ENCODE data around the gene TDRD7. TPM values are rescaled to one million over a fixed set of nuclear protein-coding genes. Genes with fewer than 3 reads are reported as not detected.

Gene TDRD7
- total and polyA plus RNA-seq, 2 of the 8 experiments (the other 6 are each of a cell fraction or from before 2014, with no cell fraction given): 1.2 to 2.3 TPM

- Histone ChIP-seq H2AFZ (ENCODE audit: low read length) (no peak overlapping the region), H3K4me3 (ENCODE audit: extremely low read depth in 1 of 4, insufficient read depth in 2 of 4, low read depth in 3 of 4, low read length in 4 of 4) (no peak overlapping the region), H2BK15ac (ENCODE audit: low read length) (no peak overlapping the region), H3K23me2 (ENCODE audit: low read depth, low read length) (no peaks in the 10 kb centered on the region), H2BK5ac (ENCODE audit: low read depth, low read length) (no peak overlapping the region), H3K4me2 (ENCODE audit: insufficient read depth in 1 of 2, low read depth in 2 of 2, low read length in 2 of 2) (no peak overlapping the region), H3K27me3 (replicated peaks in 1 of 4; ENCODE audit: control insufficient read depth in 3 of 4, extremely low read depth in 1 of 4, insufficient read depth in 3 of 4, low read length in 3 of 4) (peaks cover 0 to 2% (median 0%) of the 10 kb centered on the region in 4 experiments; a peak in 1 of 7 replicates), H4K5ac (ENCODE audit: insufficient read length, low read depth, low read length) (no peak overlapping the region), H2BK120ac (replicated peaks; ENCODE audit: low read depth, low read length) (no peak overlapping the region), H3K79me2 (ENCODE audit: control insufficient read depth in 1 of 2, insufficient read depth in 2 of 2, low read length in 2 of 2) (no peaks in the 10 kb centered on the region), H3K9ac (replicated peaks in 1 of 4; ENCODE audit: extremely low read depth in 1 of 4, low read depth in 3 of 4, low read length in 3 of 4) (no peak overlapping the region), H4K8ac (ENCODE audit: extremely low read depth, insufficient read depth, low read length) (no peak overlapping the region), H3K23ac (ENCODE audit: insufficient read length) (no peak overlapping the region), H2BK12ac (ENCODE audit: low read depth, low read length) (no peak overlapping the region), H3K18ac (ENCODE audit: extremely low read depth, low read length) (no peak overlapping the region), H2AK5ac (ENCODE audit: low read depth, low read length) (no peak overlapping the region), H3K56ac (replicated peaks; ENCODE audit: insufficient read length, low read depth, low read length) (no peak overlapping the region), H4K20me1 (replicated peaks in 1 of 2; ENCODE audit: control insufficient read depth in 1 of 2, insufficient read depth in 2 of 2, low read length in 2 of 2) (no peaks in the 10 kb centered on the region), H3K27ac (ENCODE audit: low read depth, low read length) (no peak overlapping the region), H3K4ac (replicated peaks; ENCODE audit: insufficient read length, low read depth, low read length) (no peak overlapping the region), H2BK20ac (ENCODE audit: low read length) (no peak overlapping the region), H3K4me1 (replicated peaks in 1 of 4; ENCODE audit: control insufficient read depth in 3 of 4, insufficient read depth in 4 of 4, low read length in 3 of 4) (peaks cover 0 to 3% (median 0%) of the 10 kb centered on the region in 4 experiments; a peak in 1 of 7 replicates), H3K9me3 (ENCODE audit: insufficient read depth in 2 of 2, low read depth in 1 of 2, low read length in 1 of 2) (0 out of 4 replicates have a peak, but pooled peaks cover 0 to 5% of the 10 kb centered on the region in 2 experiments), H4K91ac (replicated peaks; ENCODE audit: insufficient read length, low read length) (no peak overlapping the region), H3K36me3 (ENCODE audit: control insufficient read depth in 2 of 4, insufficient read depth in 4 of 4, low read length in 3 of 4) (no peaks in the 10 kb centered on the region), H3K14ac (ENCODE audit: insufficient read length) (no peak overlapping the region), H3K79me1 (ENCODE audit: low read depth, low read length) (no peaks in the 10 kb centered on the region)
- DNase-seq (ENCODE audit: low read depth in 1 of 2, low spot score in 2 of 2) (no peak), FAIRE-seq (no peak)
- TF ChIP-seq CTCF (IDR thresholded peaks at IDR 0.05; ENCODE audit: control extremely low read depth in 1 of 3, insufficient read depth in 1 of 3, low read depth in 1 of 3, low read length in 3 of 3) (no peak), KDM5A (IDR thresholded peaks at IDR 0.05; ENCODE audit: low read length) (no peak), SAP30 (IDR thresholded peaks at IDR 0.05; ENCODE audit: insufficient read depth, insufficient replicate concordance, low read length) (no peak), POLR2AphosphoS5 (IDR thresholded peaks at IDR 0.05; ENCODE audit: low read depth, low read length) (no peak), MAFK (IDR thresholded peaks at IDR 0.05; ENCODE audit: low read depth, low read length) (no peak), GABPA (IDR thresholded peaks at IDR 0.05; ENCODE audit: borderline replicate concordance, insufficient read depth, low read length) (no peak), BACH1 (IDR thresholded peaks at IDR 0.05; ENCODE audit: low read length) (no peak), SP4 (IDR thresholded peaks at IDR 0.05; ENCODE audit: low read length) (no peak)
- TF ChIP-seq, protein P1, sequence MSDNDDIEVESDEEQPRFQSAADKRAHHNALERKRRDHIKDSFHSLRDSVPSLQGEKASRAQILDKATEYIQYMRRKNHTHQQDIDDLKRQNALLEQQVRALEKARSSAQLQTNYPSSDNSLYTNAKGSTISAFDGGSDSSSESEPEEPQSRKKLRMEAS (IDR thresholded peaks at IDR 0.05): no peak
- TF ChIP-seq, protein P2, sequence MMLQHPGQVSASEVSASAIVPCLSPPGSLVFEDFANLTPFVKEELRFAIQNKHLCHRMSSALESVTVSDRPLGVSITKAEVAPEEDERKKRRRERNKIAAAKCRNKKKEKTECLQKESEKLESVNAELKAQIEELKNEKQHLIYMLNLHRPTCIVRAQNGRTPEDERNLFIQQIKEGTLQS (IDR thresholded peaks at IDR 0.05; ENCODE audit: insufficient read depth, low read depth, low read length): no peak
- WGBS, 2 experiments (ENCODE audit: extremely low coverage in 1 of 2, insufficient coverage in 1 of 2, insufficient read length in 1 of 2, insufficient replicate concordance in 2 of 2, low coverage in 1 of 2, low lambda C conversion rate in 2 of 2, missing lambda C conversion rate in 1 of 2): 90% methylated on average over 4 of the region's 4 CpGs; no CpG with 5 or more reads in 1 of the 2 experiments
- CTCF ChIA-PET (ENCODE audit: partially characterized antibody): interaction anchor here (1.3 to 10.9 kb wide), 2 partner anchors 8 to 19 kb away, joined by 6 to 140 read pairs; partner anchors contain the start of gene TDRD7
- POLR2A ChIA-PET (ENCODE audit: partially characterized antibody): interaction anchor here (1.1 kb wide), 1 partner anchor 228 kb away, joined by 3 read pairs; no protein-coding TSS in a partner anchor
Observed at GRCh38 chr9:97403746-97404316, 8.1 kb upstream of the TDRD7 start.

All from H1 (cell line).